Lower lobe of right lung (tissue), 2 donors: Measurements from ENCODE around the gene NAV1. TPM values are rescaled to one million over a fixed set of nuclear protein-coding genes. Genes with fewer than 3 reads are reported as not detected.
A peak's percentile ranks its signal among the peaks of the same experiment; 100 is the strongest.
"Not testable (repeated sequence)": the region's sequence is repeated elsewhere in the genome, so short reads cannot be mapped to it uniquely, and the experiment has no call there.

Experiments
- ATAC-seq, 2 donors: fragments of 200-7000 bp; cut with Tn5 transposase; one replicate each; pipeline ENCODE4 v1.9.1; 2020 to 2022; ENCODE audit warnings: mild to moderate bottlenecking in 2 of 2, moderate library complexity in 2 of 2
- DNase-seq: peaks from one replicate; pipeline ENCODE4 v3.0.0-alpha.2; 2020
- H3K27ac ChIP-seq: fragments of 200-600 bp; one replicate; pipeline ENCODE4 v1.8.0; 2022
- H3K27me3 ChIP-seq: fragments of 200-600 bp; one replicate; pipeline ENCODE4 v1.8.0; 2022; ENCODE audit warnings: low read depth
- H3K36me3 ChIP-seq: fragments of 200-600 bp; one replicate; pipeline ENCODE4 v1.8.0; 2022; ENCODE audit warnings: mild to moderate bottlenecking
- H3K4me1 ChIP-seq: fragments of 200-600 bp; one replicate; pipeline ENCODE4 v1.8.0; 2022
- H3K4me3 ChIP-seq: fragments of 200-600 bp; one replicate; pipeline ENCODE4 v1.8.0; 2022; ENCODE audit warnings: mild to moderate bottlenecking
- H3K9me3 ChIP-seq: fragments of 200-600 bp; one replicate; pipeline ENCODE4 v1.8.0; 2022
- intact Hi-C: fragments of 100-400 bp; cut with DNase I; formaldehyde crosslinking; loops from one replicate; pipeline ENCODE4 v1.11.0; 2022
- total RNA-seq: library from RNA; stranded (reverse); fragmentation: NEBNext Ultra II Directional; extraction: Animal tissue kit (Norgen Biotek cat#: 25700); gene quantifications from one replicate; pipeline ENCODE4 v1.2.1, GENCODE V29; 2021
- TF ChIP-seq, protein P1 (sequence below): fragments of 200-600 bp; IDR thresholded peaks from one replicate; pipeline ENCODE4 v1.8.0; 2022; ENCODE audit warnings: antibody characterized with exemption, mild to moderate bottlenecking
- donor health status: DM: no; HTN: yes; CAD: no; lungs with severe emphysema.

NAV1 gene
- total RNA-seq, 1 donor from 2014 or later = 24.5 TPM

- intact Hi-C loops = loop anchor here (5.0 kb wide), 1 partner anchor 33 kb away; no protein-coding TSS in a partner anchor
- DNase-seq (no peak), ATAC-seq (no peak)
- peaks cover 23% of the 10 kb centered on the region for H3K4me1 ChIP-seq
- H3K27ac ChIP-seq = no peak overlapping the region
- TF ChIP-seq, protein P1, sequence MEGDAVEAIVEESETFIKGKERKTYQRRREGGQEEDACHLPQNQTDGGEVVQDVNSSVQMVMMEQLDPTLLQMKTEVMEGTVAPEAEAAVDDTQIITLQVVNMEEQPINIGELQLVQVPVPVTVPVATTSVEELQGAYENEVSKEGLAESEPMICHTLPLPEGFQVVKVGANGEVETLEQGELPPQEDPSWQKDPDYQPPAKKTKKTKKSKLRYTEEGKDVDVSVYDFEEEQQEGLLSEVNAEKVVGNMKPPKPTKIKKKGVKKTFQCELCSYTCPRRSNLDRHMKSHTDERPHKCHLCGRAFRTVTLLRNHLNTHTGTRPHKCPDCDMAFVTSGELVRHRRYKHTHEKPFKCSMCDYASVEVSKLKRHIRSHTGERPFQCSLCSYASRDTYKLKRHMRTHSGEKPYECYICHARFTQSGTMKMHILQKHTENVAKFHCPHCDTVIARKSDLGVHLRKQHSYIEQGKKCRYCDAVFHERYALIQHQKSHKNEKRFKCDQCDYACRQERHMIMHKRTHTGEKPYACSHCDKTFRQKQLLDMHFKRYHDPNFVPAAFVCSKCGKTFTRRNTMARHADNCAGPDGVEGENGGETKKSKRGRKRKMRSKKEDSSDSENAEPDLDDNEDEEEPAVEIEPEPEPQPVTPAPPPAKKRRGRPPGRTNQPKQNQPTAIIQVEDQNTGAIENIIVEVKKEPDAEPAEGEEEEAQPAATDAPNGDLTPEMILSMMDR = no peak
- no peaks in the 10 kb centered on the region for H3K27me3 ChIP-seq
- no peak overlapping the region for H3K4me3 ChIP-seq
- no peaks in the 10 kb centered on the region for H3K9me3 ChIP-seq
- no peaks in the 10 kb centered on the region for H3K36me3 ChIP-seq
Measured at GRCh38 chr1:201515062-201515750, 23.7 kb upstream of the NAV1 start.

DNA sequence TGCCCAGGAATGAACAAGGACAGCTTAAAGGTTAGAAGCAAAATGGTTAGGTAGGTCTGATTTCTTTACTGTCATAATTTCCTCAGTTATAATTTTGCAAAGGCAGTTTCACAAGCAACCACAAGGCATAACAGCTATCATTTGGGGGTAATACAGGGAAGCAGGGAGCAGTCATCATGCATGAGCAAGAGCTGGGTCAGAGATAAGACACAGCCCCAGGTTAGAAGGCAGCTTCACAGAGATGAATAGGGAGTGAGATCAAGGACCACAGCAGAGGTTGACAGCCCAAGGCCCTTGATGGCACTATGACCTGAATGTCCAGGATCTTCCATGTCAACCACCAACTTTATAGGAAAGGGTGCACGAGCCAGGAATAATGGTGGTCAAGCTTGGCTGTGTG is 23.0 kb upstream of the NAV1 start:
- no peaks in the 10 kb centered on the region for H3K27me3 ChIP-seq
- intact Hi-C loops = loop anchor here (5.0 kb wide), 1 partner anchor 34 kb away; no protein-coding TSS in a partner anchor
- DNase-seq = no peak
- no peak overlapping the region for H3K4me3 ChIP-seq
- no peak for ATAC-seq
- H3K9me3 ChIP-seq = no peaks in the 10 kb centered on the region
- H3K36me3 ChIP-seq = no peaks in the 10 kb centered on the region
- peaks cover 23% of the 10 kb centered on the region for H3K4me1 ChIP-seq
- no peak overlapping the region for H3K27ac ChIP-seq
- TF ChIP-seq, protein P1 = no peak

DNA sequence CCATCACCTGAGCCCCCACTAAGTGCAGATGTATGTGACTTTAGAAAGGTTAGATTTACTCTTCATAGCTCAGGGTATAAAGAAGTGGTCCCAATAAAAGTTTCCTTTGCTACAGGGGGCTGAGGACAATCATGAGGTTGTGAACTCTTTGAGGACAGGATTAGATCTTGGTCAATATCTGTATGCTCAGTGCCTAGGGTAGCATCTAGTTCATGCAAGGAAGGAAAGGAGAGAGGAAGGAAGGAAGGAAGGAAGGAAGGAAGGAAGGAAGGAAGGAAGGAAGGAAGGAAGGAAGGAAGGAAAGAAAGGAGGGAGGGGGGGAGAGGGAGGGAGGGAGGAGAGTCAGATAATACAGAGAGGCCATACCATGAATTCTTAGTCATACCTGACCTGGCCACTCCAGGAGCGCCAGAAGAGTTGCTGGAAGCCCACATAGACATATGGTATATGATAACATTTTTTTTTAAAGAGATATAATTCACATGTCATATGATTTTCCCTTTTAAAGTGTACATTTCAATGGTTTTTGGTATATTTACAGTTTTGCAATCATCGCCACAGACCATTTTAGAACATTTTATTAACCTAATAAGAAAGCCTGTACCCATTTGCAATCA is 22.3 kb upstream of the NAV1 start:
- intact Hi-C loops = loop anchor here (5.0 kb wide), 1 partner anchor 34 kb away; no protein-coding TSS in a partner anchor
- TF ChIP-seq, protein P1 = no peak
- no peaks in the 10 kb centered on the region for H3K27me3 ChIP-seq
- no peak for ATAC-seq
- no peak for DNase-seq
- peaks cover 17% of the 10 kb centered on the region for H3K4me1 ChIP-seq
- H3K36me3 ChIP-seq = no peaks in the 10 kb centered on the region
- H3K9me3 ChIP-seq = no peaks in the 10 kb centered on the region
- no peak overlapping the region for H3K27ac ChIP-seq
- H3K4me3 ChIP-seq = no peak overlapping the region

DNA sequence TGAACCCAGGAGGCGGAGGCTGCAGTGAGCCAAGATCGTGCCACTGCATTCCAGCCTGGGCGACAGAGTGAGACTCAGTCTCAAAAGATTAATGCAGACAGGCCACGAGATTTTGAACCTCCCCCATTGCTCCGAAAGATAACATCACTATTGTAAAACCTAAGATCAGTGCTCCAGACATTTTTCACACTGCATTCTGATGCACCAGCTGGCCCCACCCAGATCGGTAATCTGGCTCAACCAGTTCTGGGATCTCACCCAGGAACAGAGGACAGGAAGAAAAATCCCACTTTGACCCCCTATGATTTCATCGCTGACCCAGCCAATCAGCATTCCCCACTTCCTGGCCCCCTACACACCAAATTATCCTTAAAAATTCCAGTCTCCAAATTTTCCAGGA is 21.3 kb upstream of the NAV1 start:
- H3K36me3 ChIP-seq = no peaks in the 10 kb centered on the region
- intact Hi-C loops = loop anchor here (5.0 kb wide), 1 partner anchor 35 kb away; no protein-coding TSS in a partner anchor

GRCh38 chr1:201518071-201518470 is 20.9 kb upstream of the NAV1 start:
- Histone ChIP-seq H3K4me1 (peaks cover 2% of the 10 kb centered on the region), H3K9me3 (no peaks in the 10 kb centered on the region), H3K27ac (no peak overlapping the region), H3K4me3 (no peak overlapping the region), H3K27me3 (no peaks in the 10 kb centered on the region), H3K36me3 (no peaks in the 10 kb centered on the region)
- TF ChIP-seq, protein P1 = no peak
- intact Hi-C loops = loop anchor here (5.0 kb wide), 1 partner anchor 36 kb away; no protein-coding TSS in a partner anchor
- DNase-seq (no peak), ATAC-seq (peak in 1 of 2 donors; percentile 32)

More for the DNA sequence above, 21.3 kb upstream of the NAV1 start:
- Histone ChIP-seq H3K4me1 (peaks cover 7% of the 10 kb centered on the region), H3K27ac (no peak overlapping the region), H3K9me3 (no peaks in the 10 kb centered on the region), H3K27me3 (no peaks in the 10 kb centered on the region), H3K4me3 (no peak overlapping the region)
- TF ChIP-seq, protein P1 = no peak
- no peak for ATAC-seq
- no peak for DNase-seq

- intact Hi-C loops, H3K4me3 ChIP-seq, ATAC-seq, DNase-seq, H3K27me3 ChIP-seq, H3K9me3 ChIP-seq, H3K27ac ChIP-seq, H3K36me3 ChIP-seq, H3K4me1 ChIP-seq: not testable (repeated sequence)
Measured at GRCh38 chr1:201520046-201520575, 18.8 kb upstream of the NAV1 start.
